Measurements from ENCODE around the gene MAST2.

The MAST2 gene

GRCh38 chr1:46077644-46078043 lies 274.2 kb downstream of the MAST2 start:
- no peak for DNase-seq

- no peak for DNase-seq
These were observed 276.8 kb downstream of the MAST2 start for GRCh38 chr1:46080257-46080656.

- no peak for DNase-seq
These were observed 277.8 kb downstream of the MAST2 start for GRCh38 chr1:46081206-46081605.

GRCh38 chr1:46081619-46082018 lies 278.2 kb downstream of the MAST2 start:
- no peak for DNase-seq

GRCh38 chr1:46083579-46083978 lies 280.2 kb downstream of the MAST2 start:
- DNase-seq: no peak

- no peak for DNase-seq
These were observed 281.4 kb downstream of the MAST2 start for GRCh38 chr1:46084553-46085451.

Data from amniotic stem cell (primary cell).